Activated T-cell treated with anti-CD3 and anti-CD28 coated beads, Interleukin-2, amount 50 U/mL, for 72 hours (primary cell): ENCODE measurements around the gene CD151. TPM values are rescaled to one million over a fixed set of nuclear protein-coding genes. Genes with fewer than 3 reads are reported as not detected.

ENCODE experiments used
- ATAC-seq, 2 donors: fragments of 150-1000 bp; cut with Tn5 transposase; replicated peaks in 1 of 2; 2 replicates each; pipeline ENCODE4 v1.10.0; 2021; ENCODE audit warnings: moderate library complexity in 2 of 2, mild to moderate bottlenecking in 1 of 2
- DNase-seq, 2 donors: peaks; one replicate each; pipeline ENCODE4 v3.0.0; 2021 to 2022; ENCODE audit warnings: mixed read lengths in 1 of 2
- H3K27ac Mint-ChIP-seq: one replicate; pipeline ENCODE4 v1.8.0; 2022; ENCODE audit warnings: mild to moderate bottlenecking, moderate library complexity, mixed read lengths
- H3K27me3 Mint-ChIP-seq: one replicate; pipeline ENCODE4 v1.8.0; 2022; ENCODE audit warnings: low read depth, mixed read lengths
- H3K36me3 Mint-ChIP-seq, 2 donors: one replicate each; pipeline ENCODE4 v1.8.0; 2022; ENCODE audit warnings: mixed read lengths in 2 of 2, mild to moderate bottlenecking in 1 of 2; ENCODE audit not compliant: insufficient read depth in 2 of 2
- H3K4me1 Mint-ChIP-seq: one replicate; pipeline ENCODE4 v1.8.0; 2022; ENCODE audit warnings: low read depth, mixed read lengths
- H3K4me3 Mint-ChIP-seq, 2 donors: one replicate each; pipeline ENCODE4 v1.8.0; 2022; ENCODE audit warnings: mild to moderate bottlenecking in 2 of 2, mixed read lengths in 2 of 2, moderate library complexity in 2 of 2
- H3K9me3 Mint-ChIP-seq, 2 donors: one replicate each; pipeline ENCODE4 v1.8.0; 2022; ENCODE audit warnings: mixed read lengths in 2 of 2
- total RNA-seq, 2 donors: library from RNA; stranded (reverse); gene quantifications; one replicate each; pipeline ENCODE4 v1.2.3, GENCODE V29; 2022

CD151 gene
- total RNA-seq, 2 donors from 2014 or later = 35.4 to 42.2 TPM

DNA sequence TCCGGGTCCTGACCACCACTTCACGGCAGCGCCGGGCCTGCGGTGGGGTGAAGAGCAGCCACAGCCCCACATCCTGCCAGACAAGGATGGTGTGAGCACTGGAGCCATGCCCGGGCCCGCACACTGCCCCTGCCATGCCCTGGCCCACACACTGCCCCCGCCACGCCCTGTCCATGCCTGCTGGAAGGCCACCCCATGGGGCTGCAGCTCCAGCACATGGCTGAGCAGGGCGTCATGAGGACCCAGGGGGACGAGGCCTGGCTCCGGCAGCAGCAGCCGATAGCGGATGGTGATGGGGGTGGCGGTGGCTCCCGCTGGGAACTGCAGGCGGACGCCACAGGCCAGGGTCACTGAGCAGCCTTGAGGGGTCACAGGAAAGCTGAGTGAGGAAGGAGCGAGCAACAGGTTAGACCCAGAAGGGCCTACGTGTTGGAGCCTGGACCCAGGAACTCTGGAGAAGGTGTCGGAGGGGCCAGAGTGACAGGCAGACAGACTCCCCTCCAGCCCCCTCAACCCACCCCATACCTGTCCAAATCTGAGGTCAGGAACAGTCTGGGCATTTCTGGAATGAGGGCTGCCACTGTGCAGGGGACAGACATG lies 30.6 kb upstream of the CD151 start:
- Mint-ChIP-seq H3K4me1 (peaks cover 3% of the 10 kb centered on the region), H3K36me3 (peaks cover 0 to 2% of the 10 kb centered on the region in 2 donors)

DNA sequence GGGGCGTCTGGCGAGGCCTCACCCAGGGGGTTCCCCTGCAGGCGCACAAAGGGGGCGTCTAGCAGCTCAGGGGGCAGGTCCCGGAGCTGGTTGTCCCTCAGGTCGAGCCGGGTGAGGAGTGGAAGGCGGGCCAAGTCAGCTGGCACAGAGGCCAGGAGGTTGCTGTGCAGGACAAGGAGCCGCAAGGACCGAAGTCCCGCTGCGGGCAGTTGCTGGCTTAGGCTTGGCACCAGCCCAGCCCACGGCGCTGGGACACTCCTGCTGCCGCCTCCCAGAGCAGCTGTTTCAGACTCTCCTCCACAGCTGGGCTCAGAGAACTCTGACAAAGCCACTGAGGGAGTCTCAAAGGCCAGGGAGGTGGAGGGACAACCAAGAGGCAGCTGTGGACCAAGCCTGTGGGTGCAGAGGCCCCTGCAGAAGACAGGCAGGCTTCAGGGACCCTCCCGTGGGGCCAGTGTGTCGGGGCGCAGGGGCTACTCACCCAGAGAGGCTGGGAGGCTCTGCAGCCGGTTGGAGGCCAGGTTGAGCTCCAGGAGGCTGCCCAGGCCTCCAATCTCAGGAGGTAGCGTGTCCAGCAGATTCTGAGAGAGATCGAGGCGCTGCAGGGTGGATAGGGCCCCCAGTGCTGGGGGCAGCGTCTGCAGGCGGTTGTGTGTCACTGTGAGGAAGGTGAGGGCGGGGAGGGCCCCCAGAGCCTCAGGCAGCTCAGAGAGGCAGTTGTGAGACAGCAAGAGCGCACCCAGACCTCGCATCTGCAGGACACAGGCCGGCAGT lies 29.9 kb upstream of the CD151 start:
- Mint-ChIP-seq H3K4me3 (peak overlapping the region; percentile 53 to 85), H3K27ac (no peak overlapping the region), H3K36me3 (peaks cover 0 to 2% of the 10 kb centered on the region in 2 donors), H3K4me1 (peaks cover 6% of the 10 kb centered on the region), H3K9me3 (no peaks in the 10 kb centered on the region), H3K27me3 (no peaks in the 10 kb centered on the region)
- no peak for DNase-seq
- no peak for ATAC-seq

More for the DNA sequence above, 30.6 kb upstream of the CD151 start:
- H3K9me3 Mint-ChIP-seq = no peaks in the 10 kb centered on the region
- H3K27me3 Mint-ChIP-seq = no peaks in the 10 kb centered on the region
- DNase-seq = no peak
- H3K27ac Mint-ChIP-seq = no peak overlapping the region
- H3K4me3 Mint-ChIP-seq = no peak overlapping the region
- no peak for ATAC-seq

DNA sequence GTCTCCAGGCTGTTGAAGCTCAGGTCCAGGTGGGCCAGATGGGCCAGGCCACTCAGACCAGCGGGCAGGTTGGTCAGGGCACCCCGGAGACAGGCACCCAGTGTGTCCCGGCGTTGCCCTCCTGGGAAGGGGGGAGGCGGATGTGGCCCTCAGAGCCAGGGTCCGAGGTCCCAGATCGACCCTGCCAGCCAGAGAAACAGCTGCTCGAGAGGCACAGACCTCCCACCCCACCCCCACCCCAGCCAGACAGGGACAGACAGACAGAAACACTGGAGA lies 29.3 kb upstream of the CD151 start:
- Mint-ChIP-seq H3K27ac (no peak overlapping the region), H3K36me3 (peaks cover 0 to 2% of the 10 kb centered on the region in 2 donors), H3K4me3 (peak overlapping the region; percentile 85), H3K27me3 (no peaks in the 10 kb centered on the region), H3K9me3 (no peaks in the 10 kb centered on the region), H3K4me1 (peaks cover 11% of the 10 kb centered on the region)
- no peak for DNase-seq
- ATAC-seq = no peak

DNA sequence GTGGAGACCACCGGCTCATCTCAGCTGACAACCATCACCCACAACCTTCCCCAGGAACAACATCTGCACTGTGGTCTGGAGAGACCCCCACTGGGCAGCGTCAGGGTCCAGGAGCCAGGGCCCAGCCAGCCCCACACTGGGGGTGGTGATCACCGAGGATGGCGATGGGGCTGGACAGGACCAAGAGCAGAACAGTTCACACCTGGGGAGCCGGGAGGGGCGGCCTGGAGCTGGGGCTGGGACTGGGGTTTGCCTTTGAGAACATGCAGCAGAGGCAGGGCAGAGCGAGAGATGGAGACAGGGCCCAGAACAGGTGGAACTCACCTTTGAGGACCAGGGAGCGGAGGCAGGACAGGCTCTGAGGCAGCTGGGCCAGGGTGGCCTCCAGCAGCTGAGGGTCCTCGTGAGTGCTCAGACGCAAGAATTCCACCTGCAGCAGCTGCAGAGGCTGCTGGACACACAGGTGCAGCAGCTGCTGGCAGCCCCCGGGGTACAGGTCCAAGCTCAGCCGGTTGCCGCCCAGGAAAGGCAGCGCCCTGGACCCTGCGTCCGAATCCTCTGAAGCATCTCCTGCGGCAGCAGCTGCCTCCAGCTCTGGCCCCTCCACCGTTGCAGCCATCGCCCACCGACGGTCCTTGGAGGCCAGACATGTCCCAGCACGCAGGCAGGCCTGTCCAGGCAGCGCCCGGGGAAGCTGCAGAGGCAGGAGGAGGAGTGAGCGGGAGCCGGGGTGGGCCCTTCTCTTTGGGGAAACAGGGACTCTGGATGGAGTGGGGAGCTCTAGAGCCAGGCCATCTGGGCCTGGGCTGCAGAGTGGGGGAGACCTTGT lies 28.8 kb upstream of the CD151 start:
- DNase-seq (no peak), ATAC-seq (no peak)
- no peaks in the 10 kb centered on the region for H3K27me3 Mint-ChIP-seq
- peaks cover 17% of the 10 kb centered on the region for H3K4me1 Mint-ChIP-seq
- H3K36me3 Mint-ChIP-seq = peaks cover 0 to 2% of the 10 kb centered on the region in 2 donors
- no peak overlapping the region for H3K27ac Mint-ChIP-seq
- H3K9me3 Mint-ChIP-seq = no peaks in the 10 kb centered on the region
- peak overlapping the region; percentile 85 for H3K4me3 Mint-ChIP-seq

DNA sequence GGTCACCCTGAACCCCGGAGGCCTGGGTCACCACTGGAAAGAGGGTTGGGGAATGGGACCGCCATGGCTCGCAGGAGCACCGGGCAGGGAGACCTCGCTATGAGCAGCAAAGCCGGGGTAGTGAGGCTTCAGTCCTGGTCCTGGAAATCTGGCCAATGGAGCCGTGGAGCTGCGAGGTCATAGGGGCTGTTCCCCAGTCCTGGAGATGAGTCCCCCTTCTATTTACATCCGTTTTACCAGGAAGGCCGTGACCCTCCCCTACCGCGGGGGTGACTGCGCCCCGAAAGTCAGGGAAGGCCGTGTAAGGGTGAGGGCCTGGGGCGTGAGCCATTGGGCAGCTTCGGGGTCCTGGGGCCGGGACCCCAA lies 28.2 kb upstream of the CD151 start:
- Mint-ChIP-seq H3K4me1 (peaks cover 19% of the 10 kb centered on the region), H3K27me3 (no peaks in the 10 kb centered on the region), H3K36me3 (peaks cover 0 to 2% of the 10 kb centered on the region in 2 donors), H3K27ac (peak overlapping the region; percentile 28), H3K4me3 (peak overlapping the region; percentile 85), H3K9me3 (no peaks in the 10 kb centered on the region)
- ATAC-seq (no peak), DNase-seq (no peak)

DNA sequence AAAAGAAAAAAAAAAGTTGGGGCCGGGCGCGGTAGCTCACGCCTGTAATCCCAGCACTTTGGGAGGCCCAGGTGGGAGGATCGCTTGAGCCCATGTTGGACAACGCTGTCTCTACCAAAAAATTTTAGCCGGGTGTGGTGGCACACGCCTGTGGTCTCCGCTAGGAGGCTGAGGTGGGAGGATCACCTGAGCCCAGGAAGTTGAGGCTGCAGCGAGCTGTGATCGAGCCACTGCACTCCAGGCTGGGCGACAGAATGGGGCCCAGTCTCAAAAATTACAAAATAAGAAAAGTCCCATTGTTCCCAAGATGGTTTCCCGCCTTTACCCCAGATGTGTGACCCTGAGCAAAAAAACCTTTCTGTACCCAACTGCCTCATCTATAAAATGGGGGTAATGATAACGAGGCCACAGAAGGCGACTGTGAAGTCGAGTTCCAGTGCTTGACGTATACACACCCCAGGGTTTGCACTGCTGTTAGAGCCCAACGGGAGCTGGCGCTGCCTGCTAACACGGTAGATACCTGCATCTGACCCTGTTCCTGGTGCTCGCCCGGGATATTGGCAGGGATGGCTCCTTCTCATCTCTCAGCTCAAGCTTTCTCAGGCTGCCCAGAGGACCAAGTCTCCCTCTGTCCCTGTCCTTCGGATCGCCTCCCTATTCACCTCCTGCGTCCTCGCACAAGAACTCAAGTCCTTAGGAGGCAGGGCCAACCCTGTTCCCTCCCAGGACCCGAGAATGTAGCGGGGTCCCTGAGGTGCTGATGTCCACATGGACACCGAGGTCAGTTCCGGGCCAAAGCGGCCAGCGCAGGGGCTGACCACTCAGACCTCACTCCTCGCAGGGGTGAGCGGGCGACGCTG lies 24.1 kb upstream of the CD151 start:
- Mint-ChIP-seq H3K4me1 (peaks cover 46% of the 10 kb centered on the region), H3K4me3 (peak overlapping the region; percentile 90 to 98), H3K27me3 (no peaks in the 10 kb centered on the region), H3K27ac (peak overlapping the region; percentile 97), H3K36me3 (peaks cover 5 to 12% of the 10 kb centered on the region in 2 donors), H3K9me3 (no peaks in the 10 kb centered on the region)
- peak; percentile 46 to 48 for DNase-seq
- ATAC-seq = no peak

DNA sequence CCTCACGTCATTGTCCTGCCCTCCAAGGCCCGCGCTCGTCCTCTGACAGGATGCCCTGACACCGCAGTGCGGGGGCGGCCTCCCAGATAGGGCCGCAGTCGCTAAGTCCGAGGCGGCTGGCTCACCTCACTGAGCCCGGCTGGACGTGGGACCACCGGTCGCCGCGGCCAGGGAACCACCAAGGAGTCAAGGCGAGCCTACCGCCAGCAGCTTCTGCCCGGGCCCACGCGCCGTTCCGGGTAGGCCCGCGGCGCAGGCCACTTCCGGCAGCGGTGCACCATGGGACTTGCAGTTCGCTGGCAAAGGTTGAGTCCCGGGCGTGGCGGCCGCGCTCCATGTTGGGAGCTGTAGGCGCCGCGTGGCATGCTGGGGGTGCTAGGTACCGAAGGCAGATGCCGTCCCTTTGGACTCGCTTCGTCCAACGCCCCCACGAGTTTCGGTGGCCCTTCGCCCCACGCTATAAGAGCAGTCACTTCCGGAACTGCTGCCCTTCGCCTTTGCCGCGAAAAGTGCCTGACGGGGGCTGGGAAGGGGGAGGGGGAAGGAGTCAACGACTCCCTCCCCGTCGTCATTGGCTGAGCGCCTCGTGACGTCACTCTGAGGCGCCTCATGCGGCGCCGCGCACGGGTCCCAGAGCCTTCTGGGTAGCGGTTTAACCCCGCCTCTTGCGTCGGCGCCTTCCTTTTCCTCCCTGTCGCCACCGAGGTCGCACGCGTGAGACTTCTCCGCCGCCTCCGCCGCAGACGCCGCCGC lies 23.3 kb upstream of the CD151 start, which contains the start of gene RPLP2:
TSS of gene RPLP2 (plus strand) at position 681 of the 753 bp plus-strand sequence. CDS start 268 bp downstream, outside the sequence.
- Mint-ChIP-seq H3K4me3 (peak within 1 kb of the TSS; percentile 90 to 98), H3K27me3 (no peaks in the 10 kb centered on the region), H3K36me3 (peaks cover 5 to 14% of the 10 kb centered on the region in 2 donors), H3K27ac (peak within 1 kb of the TSS; percentile 97), H3K9me3 (no peaks in the 10 kb centered on the region), H3K4me1 (peaks cover 48% of the 10 kb centered on the region)
- ATAC-seq = peak; percentile 83 to 87
- DNase-seq = peak; percentile 97 to 98

DNA sequence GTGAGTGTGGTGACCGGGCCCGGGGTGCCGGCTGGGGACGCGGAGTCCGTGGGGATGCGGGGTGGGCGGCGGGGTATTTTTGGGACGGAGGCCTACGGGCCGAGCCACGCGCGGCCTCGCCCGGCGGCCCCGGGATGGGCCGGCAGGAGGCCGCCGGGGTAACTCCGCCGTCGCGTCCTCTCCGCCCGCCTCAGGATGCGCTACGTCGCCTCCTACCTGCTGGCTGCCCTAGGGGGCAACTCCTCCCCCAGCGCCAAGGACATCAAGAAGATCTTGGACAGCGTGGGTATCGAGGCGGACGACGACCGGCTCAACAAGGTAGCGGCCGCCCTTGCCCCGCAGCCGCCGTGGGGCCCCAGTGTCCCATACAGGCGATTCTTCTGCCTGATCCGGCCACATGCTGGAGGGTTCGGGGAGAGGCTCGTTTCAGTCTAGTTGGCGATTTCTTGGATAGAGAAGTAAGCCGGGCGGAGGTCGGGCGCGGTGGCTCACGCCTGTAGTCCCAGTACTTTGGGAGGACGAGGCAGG lies 22.6 kb upstream of the CD151 start:
- H3K4me1 Mint-ChIP-seq = peaks cover 48% of the 10 kb centered on the region
- H3K27ac Mint-ChIP-seq = peak overlapping the region; percentile 97
- peak in 1 of 2 donors; percentile 5 for ATAC-seq
- no peaks in the 10 kb centered on the region for H3K9me3 Mint-ChIP-seq
- peak overlapping the region; percentile 90 to 98 for H3K4me3 Mint-ChIP-seq
- peaks cover 5 to 14% of the 10 kb centered on the region in 2 donors for H3K36me3 Mint-ChIP-seq
- no peaks in the 10 kb centered on the region for H3K27me3 Mint-ChIP-seq
- DNase-seq = no peak

DNA sequence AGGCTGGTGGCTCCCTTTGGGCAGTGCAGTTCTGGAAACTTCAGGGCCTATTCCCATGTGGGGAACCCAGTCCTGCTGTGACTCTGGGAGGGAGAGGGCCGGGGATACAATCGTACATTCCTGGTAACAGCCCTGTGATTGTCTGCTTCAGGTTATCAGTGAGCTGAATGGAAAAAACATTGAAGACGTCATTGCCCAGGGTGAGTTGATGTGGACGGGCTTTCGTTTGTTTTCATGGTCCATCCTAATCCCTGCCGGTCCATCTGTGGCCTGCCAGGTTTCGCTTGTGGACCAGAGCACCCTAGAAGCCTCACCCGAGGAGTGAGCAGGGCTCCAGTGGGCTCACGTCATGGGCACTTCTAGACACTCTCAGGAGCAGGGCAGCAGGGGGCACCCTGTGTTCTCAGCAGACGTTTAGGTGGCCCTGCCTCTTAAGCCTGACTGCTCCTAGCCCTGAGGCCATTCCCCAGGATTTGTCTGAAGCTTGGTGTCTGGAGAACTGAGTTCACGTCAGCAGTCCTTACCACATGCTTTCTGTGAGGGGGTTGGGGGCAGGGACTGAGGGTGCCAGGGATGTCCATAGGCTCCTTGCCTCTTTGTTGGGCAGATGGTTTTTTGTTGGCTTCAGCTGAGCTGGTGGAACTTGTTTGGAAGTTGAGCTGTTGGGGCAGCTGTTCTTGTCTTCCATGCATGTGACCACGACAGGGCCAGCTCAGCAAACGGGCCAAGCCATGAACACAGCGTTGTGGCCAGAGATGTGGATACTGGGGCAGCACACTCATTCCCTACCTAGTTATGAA lies 21.1 kb upstream of the CD151 start:
- Mint-ChIP-seq H3K4me1 (peaks cover 48% of the 10 kb centered on the region), H3K27ac (peak overlapping the region; percentile 96), H3K9me3 (no peaks in the 10 kb centered on the region), H3K27me3 (no peaks in the 10 kb centered on the region), H3K36me3 (peaks cover 5 to 14% of the 10 kb centered on the region in 2 donors), H3K4me3 (peak overlapping the region; percentile 90 to 98)
- DNase-seq (no peak), ATAC-seq (no peak)

DNA sequence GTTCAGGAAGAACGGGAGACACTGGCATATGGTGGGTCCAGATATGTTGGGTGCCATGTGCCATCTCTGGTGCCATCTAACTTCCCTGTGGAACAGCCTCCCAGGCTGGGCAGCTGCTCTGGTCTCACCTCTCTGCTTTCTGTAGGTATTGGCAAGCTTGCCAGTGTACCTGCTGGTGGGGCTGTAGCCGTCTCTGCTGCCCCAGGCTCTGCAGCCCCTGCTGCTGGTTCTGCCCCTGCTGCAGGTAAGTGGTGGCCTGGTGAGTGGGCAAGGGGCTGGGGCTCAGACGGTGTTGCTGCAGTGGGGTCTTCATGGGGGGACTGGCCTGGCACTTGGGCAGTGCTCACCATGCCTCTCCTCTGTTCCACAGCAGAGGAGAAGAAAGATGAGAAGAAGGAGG lies 20.4 kb upstream of the CD151 start:
- Mint-ChIP-seq H3K27ac (peak overlapping the region; percentile 19), H3K9me3 (no peaks in the 10 kb centered on the region), H3K4me3 (peak overlapping the region; percentile 90 to 98), H3K36me3 (peaks cover 5 to 14% of the 10 kb centered on the region in 2 donors), H3K27me3 (no peaks in the 10 kb centered on the region), H3K4me1 (peaks cover 47% of the 10 kb centered on the region)
- ATAC-seq = no peak
- DNase-seq = no peak

DNA sequence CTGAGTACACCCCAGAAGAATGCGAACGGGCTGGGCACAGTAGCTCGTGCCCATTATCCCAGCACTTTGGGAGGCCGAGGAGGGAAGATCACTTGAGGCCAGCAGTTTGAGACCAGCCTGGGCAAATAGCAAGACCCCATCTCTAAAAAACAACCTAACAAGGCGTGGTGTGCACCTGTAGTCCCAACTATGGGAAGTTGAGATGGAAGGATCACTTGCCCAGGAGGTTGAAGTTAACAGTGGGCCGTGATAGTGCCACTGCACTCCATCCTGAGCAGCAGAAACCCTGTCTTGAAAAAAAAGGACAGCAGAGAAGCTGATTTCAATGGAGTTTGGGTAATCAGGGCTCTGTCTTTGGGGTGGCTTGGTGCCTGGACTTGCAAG lies 19.7 kb upstream of the CD151 start:
- H3K27me3 Mint-ChIP-seq = no peaks in the 10 kb centered on the region
- H3K4me1 Mint-ChIP-seq = peaks cover 45% of the 10 kb centered on the region
- ATAC-seq (no peak), DNase-seq (no peak)
- no peak overlapping the region for H3K27ac Mint-ChIP-seq
- no peaks in the 10 kb centered on the region for H3K9me3 Mint-ChIP-seq
- H3K36me3 Mint-ChIP-seq = peaks cover 5 to 14% of the 10 kb centered on the region in 2 donors
- no peak overlapping the region for H3K4me3 Mint-ChIP-seq
